ENCODE measurements around the gene PLAU.

GRCh38 chr10:73868655-73869195, 42.2 kb upstream of the PLAU start:
- TF ChIP-seq SUZ12 (IDR thresholded peaks at IDR 0.05) (no peak), ELF4 (IDR thresholded peaks at IDR 0.05) (no peak), BHLHE40 (IDR thresholded peaks at IDR 0.05; ENCODE audit: borderline replicate concordance) (no peak), HDGF (IDR thresholded peaks at IDR 0.05; ENCODE audit: borderline replicate concordance) (no peak), CTBP1 (IDR thresholded peaks at IDR 0.05; ENCODE audit: borderline replicate concordance) (no peak), FOXK2 (IDR thresholded peaks at IDR 0.05) (no peak), ARNT (IDR thresholded peaks at IDR 0.05) (no peak), LEF1 (IDR thresholded peaks at IDR 0.05; ENCODE audit: borderline replicate concordance) (no peak), SP1 (IDR thresholded peaks at IDR 0.05) (no peak), NFRKB (IDR thresholded peaks at IDR 0.05) (no peak)

All from HEK293T (cell line).